PC-3 (cell line): Measurements from ENCODE around the gene CLPTM1L.

Experiments used
- EZH2 ChIP-seq: fragments of 300-600 bp; sonication (generic); IDR thresholded peaks from one replicate; pipeline ENCODE4 v1.6.1; 2017; ENCODE audit warnings: antibody characterized with exemption, mild to moderate bottlenecking, low read length; ENCODE audit not compliant: unreplicated experiment
- TF ChIP-seq, protein P1 (sequence below): fragments of 300-600 bp; sonication (generic); conservative IDR thresholded peaks from 2 replicates; pipeline ENCODE4 v1.5.1; 2017; ENCODE audit warnings: antibody characterized with exemption, low read depth, mild to moderate bottlenecking, low read length

DNA sequence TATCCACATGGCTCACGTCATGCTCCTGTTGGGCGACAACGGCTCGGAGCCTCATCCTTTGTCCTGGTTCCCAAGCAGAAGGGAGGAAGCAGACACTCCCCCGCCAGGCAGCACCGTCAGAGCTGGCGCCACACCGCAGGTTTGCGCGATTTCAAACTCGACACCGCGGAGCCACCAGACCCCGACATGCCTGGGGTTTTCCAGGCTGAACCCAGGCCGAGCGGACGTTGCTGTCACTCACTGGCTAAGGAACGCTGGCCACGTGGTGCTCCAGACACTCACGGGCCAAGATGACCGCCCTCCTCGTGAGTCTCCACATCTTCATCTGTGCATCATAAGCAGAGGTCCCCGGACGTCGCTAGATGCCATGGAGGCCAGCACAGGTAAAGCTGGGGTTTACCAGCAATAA lies 59.0 kb downstream of the CLPTM1L start:
- TF ChIP-seq, protein P1, sequence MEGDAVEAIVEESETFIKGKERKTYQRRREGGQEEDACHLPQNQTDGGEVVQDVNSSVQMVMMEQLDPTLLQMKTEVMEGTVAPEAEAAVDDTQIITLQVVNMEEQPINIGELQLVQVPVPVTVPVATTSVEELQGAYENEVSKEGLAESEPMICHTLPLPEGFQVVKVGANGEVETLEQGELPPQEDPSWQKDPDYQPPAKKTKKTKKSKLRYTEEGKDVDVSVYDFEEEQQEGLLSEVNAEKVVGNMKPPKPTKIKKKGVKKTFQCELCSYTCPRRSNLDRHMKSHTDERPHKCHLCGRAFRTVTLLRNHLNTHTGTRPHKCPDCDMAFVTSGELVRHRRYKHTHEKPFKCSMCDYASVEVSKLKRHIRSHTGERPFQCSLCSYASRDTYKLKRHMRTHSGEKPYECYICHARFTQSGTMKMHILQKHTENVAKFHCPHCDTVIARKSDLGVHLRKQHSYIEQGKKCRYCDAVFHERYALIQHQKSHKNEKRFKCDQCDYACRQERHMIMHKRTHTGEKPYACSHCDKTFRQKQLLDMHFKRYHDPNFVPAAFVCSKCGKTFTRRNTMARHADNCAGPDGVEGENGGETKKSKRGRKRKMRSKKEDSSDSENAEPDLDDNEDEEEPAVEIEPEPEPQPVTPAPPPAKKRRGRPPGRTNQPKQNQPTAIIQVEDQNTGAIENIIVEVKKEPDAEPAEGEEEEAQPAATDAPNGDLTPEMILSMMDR = no peak
- TF ChIP-seq EZH2 = no peak
